ENCODE data around the gene UBE2L5. TPM values are rescaled to one million over a fixed set of nuclear protein-coding genes. Genes with fewer than 3 reads are reported as not detected.

UBE2L5 gene
- total RNA-seq, 1 experiment from 2014 or later: not detected

GRCh38 chr13:30463787-30464495 lies 41.6 kb downstream of the UBE2L5 start:
- peaks cover 41% of the 10 kb centered on the region for H3K4me1 ChIP-seq (replicated peaks)
- H3K9me3 ChIP-seq (replicated peaks): no peaks in the 10 kb centered on the region
- DNase-seq (ENCODE audit: low read depth in 1 of 2, low spot score in 2 of 2): peak; percentile 50 to 65
- peak overlapping the region; percentile 87 for H3K27ac ChIP-seq
- H3K36me3 ChIP-seq: peaks cover 49% of the 10 kb centered on the region
- no peaks in the 10 kb centered on the region for H3K27me3 ChIP-seq (replicated peaks)
- peak overlapping the region; percentile 83 for H3K4me3 ChIP-seq

- Histone ChIP-seq H3K4me1 (replicated peaks) (peaks cover 41% of the 10 kb centered on the region), H3K9me3 (replicated peaks) (no peaks in the 10 kb centered on the region), H3K36me3 (peaks cover 42% of the 10 kb centered on the region), H3K4me3 (peak overlapping the region; percentile 83), H3K27me3 (replicated peaks) (no peaks in the 10 kb centered on the region), H3K27ac (peak overlapping the region; percentile 87)
- peak; percentile 61 to 62 for DNase-seq (ENCODE audit: low read depth in 1 of 2, low spot score in 2 of 2)
Measured at GRCh38 chr13:30464496-30465342, 42.4 kb downstream of the UBE2L5 start.

DNA sequence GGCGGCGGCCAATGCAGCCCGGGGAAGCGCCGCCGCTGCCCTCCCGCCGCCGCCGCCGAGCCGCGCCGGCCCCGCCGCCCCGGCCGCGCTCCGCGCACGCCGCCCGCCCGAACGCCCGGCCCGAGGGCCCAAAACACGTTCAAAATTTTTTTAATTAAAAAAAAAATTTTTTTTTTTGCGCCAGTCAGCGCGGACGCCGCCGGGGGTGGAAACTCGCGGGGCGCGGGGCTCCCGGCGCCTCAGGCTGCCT lies 43.0 kb downstream of the UBE2L5 start:
- Histone ChIP-seq H3K27ac (peak overlapping the region; percentile 97), H3K27me3 (replicated peaks) (no peaks in the 10 kb centered on the region), H3K4me3 (peak overlapping the region; percentile 94), H3K36me3 (peaks cover 38% of the 10 kb centered on the region), H3K4me1 (replicated peaks) (peaks cover 41% of the 10 kb centered on the region), H3K9me3 (replicated peaks) (no peaks in the 10 kb centered on the region)
- no peak for DNase-seq (ENCODE audit: low read depth in 1 of 2, low spot score in 2 of 2)

DNA sequence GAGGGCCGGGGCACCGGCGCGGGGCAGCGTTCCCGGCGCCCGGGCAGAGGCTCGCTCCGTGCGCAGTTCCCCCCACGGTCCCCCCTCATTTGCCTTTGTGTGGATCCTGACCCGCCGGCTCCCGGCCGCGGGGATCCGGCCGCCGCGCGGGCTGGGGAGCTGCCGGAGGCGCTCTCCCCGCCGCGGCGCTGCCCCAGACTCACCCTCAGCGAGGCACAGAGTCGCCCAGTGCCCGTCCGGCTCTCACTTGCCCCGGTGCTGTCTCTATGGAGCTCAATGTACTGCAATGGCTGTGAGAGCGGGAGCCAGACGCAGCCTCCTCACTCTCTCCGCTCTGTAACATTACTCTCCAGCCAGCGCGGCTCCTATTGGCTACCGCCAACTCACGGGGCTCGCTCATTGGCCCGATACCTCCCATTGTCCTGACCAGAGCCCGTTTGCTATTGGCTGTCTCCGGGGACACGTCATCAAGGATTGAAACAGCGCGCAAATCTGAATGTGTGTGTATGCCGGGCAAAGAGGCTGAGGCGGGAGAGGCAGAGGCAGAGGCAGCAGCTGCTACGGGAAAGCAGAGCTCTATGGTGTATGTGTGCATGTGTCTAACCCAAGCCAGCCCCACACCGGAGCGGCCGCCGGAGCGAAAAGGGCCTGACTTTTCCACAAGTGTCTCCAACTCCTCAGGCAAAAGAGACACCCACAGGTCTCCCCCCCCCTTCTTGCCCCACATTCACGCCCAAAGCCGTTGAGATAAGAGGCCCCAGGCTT lies 43.5 kb downstream of the UBE2L5 start, which contains the start of gene HMGB1:
TSS of gene HMGB1 (minus strand) at position 344 of the 765 bp plus-strand sequence. CDS start 2,256 bp downstream, outside the sequence.
- Histone ChIP-seq H3K27ac (peak within 1 kb of the TSS; percentile 97), H3K27me3 (replicated peaks) (no peaks in the 10 kb centered on the region), H3K4me3 (peak within 1 kb of the TSS; percentile 94), H3K4me1 (replicated peaks) (peaks cover 41% of the 10 kb centered on the region), H3K9me3 (replicated peaks) (no peaks in the 10 kb centered on the region), H3K36me3 (peaks cover 38% of the 10 kb centered on the region)
- peak; percentile 95 to 97 for DNase-seq (ENCODE audit: low read depth in 1 of 2, low spot score in 2 of 2)

DNA sequence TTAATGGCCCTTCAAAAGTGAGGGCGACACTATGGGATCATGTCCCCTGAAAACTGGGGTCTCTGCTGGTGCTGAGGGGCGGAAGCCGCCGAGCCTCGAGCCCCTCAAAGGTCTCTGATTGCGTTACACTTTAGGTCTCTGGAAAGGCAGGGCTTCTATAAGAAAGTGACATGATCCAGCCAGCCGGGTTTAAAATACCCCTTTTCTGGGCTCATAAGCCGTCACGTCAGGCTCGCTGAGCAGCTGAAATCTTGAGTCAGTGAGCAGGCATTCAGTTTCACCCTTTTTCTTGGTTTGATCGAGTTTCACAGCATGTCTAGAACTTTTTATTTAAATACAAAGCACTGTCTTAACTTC lies 44.0 kb downstream of the UBE2L5 start:
- Histone ChIP-seq H3K36me3 (peaks cover 37% of the 10 kb centered on the region), H3K9me3 (replicated peaks) (no peaks in the 10 kb centered on the region), H3K4me3 (peak overlapping the region; percentile 94), H3K27ac (peak overlapping the region; percentile 97), H3K4me1 (replicated peaks) (peaks cover 41% of the 10 kb centered on the region), H3K27me3 (replicated peaks) (no peaks in the 10 kb centered on the region)
- no peak for DNase-seq (ENCODE audit: low read depth in 1 of 2, low spot score in 2 of 2)

- no peaks in the 10 kb centered on the region for H3K9me3 ChIP-seq (replicated peaks)
- no peak overlapping the region for H3K4me3 ChIP-seq
- DNase-seq (ENCODE audit: low read depth in 1 of 2, low spot score in 2 of 2): no peak
- no peaks in the 10 kb centered on the region for H3K27me3 ChIP-seq (replicated peaks)
- peak overlapping the region; percentile 97 for H3K27ac ChIP-seq
- H3K4me1 ChIP-seq (replicated peaks): peaks cover 41% of the 10 kb centered on the region
- H3K36me3 ChIP-seq: peaks cover 32% of the 10 kb centered on the region
Measured at GRCh38 chr13:30466841-30467252, 44.6 kb downstream of the UBE2L5 start.

- Histone ChIP-seq H3K27me3 (replicated peaks) (no peaks in the 10 kb centered on the region), H3K4me1 (replicated peaks) (no peaks in the 10 kb centered on the region), H3K36me3 (no peaks in the 10 kb centered on the region), H3K27ac (no peak overlapping the region), H3K4me3 (no peak overlapping the region), H3K9me3 (replicated peaks) (no peaks in the 10 kb centered on the region)
- DNase-seq (ENCODE audit: low read depth in 1 of 2, low spot score in 2 of 2): no peak
Measured at GRCh38 chr13:30473675-30474074, 51.4 kb downstream of the UBE2L5 start.

DNA sequence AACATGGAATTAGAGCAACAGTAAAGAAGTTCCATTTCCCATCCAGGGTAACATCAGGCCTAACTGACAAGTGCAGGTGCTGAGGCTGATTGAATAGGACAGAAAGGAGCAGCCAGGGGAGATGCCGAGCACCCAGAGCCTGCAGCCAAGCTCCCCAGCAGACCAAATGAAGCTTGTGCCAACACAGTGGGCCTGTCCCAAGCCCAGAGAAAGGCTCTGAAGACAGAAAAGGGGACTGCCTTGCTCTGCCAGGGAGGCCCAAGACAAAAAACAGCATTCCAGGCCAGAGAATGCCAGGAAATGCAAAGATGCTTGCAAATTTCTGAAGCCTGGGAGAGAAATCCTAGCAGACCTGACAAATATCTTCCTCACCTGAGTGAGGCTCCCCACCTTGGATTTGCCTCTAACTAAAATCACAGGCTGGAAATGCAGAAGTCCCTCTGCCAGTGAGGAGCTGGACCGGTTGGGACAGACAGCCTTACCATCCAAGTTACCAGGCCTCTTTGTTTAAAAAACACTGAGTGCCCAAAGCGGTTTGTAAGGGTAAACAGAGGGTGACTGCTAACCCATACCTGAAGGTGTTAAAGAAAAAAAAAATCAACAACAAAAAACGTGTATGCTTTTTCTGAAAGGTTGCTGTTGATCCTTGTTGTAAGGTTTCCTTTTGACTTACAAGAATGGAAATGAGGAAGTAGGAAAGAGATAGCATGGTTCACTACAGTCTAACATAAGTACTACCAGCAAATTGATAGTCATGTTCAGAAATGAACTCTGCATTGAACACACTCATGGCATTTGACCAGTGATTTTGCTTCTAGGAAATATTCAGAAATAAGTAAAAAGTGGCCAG lies 55.3 kb downstream of the UBE2L5 start:
- Histone ChIP-seq H3K27me3 (replicated peaks) (no peaks in the 10 kb centered on the region), H3K4me1 (replicated peaks) (no peaks in the 10 kb centered on the region), H3K9me3 (replicated peaks) (no peaks in the 10 kb centered on the region), H3K27ac (no peak overlapping the region), H3K4me3 (no peak overlapping the region), H3K36me3 (no peaks in the 10 kb centered on the region)
- no peak for DNase-seq (ENCODE audit: low read depth in 1 of 2, low spot score in 2 of 2)

Other genes with a start within 250 kb of the UBE2L5 start
- 43.5 and 54.9 TPM in 2 replicates for gene KATNAL1, start 114.9 kb upstream of the UBE2L5 start, total RNA-seq (2014; rRNA removed; shearing (Covaris generic))
- gene HMGB1, start 43.4 kb downstream of the UBE2L5 start, total RNA-seq (2014; rRNA removed; shearing (Covaris generic)): 710 and 801 TPM in 2 replicates
- 8.0 and 16.3 TPM in 2 replicates for gene USPL1, start 195.4 kb downstream of the UBE2L5 start, total RNA-seq (2014; rRNA removed; shearing (Covaris generic))

All from SJSA1 (cell line).